ENCODE data around the gene POLR3B.
"Not testable (repeated sequence)": the region's sequence is repeated elsewhere in the genome, so short reads cannot be mapped to it uniquely, and the experiment has no call there.

POLR3B gene

DNA sequence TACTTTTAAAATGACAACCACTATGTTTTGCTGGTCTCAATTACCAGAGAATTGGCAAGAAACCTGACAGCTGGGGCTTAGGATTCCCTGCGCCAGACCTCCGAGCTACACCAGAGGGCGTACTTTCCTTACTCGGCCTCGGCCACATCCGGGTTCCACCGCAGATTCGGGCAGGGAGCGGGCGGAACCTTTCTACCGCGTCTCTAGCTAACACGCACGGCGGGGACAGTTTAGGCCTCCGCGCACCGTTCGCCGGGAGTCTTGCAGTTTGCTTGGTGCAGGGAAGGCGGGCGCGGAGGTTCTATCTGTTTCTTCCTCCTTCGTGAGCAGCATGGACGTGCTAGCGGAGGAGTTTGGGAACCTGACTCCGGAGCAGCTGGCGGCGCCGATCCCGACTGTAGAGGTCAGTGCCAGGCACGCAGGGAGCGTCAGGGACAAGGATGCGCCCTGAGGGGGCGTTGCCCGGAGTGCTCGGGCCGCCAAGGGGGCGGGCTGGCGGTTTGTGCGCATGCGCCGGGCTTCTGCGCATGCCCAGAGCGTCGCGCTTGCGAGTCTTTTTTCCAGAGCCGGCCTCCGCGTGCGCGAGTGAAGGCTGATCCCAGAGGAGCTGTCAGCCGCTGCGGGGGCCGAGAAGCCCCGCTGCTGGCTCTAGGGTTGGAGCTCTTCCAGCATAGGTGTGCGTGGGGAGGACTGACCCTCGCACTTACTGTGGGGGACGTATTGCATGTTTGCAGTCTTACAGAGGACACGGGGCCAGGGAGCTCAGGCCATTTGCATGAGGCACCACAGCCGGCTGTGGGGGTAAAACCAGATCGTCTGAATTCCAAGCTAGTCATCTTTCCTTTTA is at the start of gene POLR3B:
POLR3B (plus strand) TSS at position 200 of the 847 bp plus-strand sequence; CDS start at position 332, 132 bp downstream.
- DNase-seq: peak; percentile 94

DNA sequence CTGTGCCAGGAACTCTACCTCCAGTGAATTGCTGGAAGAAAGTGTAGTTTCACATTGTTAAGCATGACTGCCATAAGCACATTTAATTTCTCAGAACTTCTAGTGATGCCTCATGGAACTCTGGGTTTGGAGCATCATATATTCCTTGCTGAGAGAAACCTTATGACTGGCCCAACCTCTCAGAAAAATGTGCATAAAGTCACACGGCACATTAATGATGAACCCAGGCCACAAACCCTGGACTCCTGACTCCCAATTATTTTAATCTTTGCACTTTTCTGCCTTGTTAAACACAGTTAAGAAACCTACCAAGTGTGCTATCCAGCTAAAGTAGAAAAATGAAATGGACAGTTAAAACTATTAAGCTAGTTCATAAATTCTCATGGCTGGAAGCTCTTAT is 49.4 kb upstream of the POLR3B start:
- no peak for DNase-seq

DNA sequence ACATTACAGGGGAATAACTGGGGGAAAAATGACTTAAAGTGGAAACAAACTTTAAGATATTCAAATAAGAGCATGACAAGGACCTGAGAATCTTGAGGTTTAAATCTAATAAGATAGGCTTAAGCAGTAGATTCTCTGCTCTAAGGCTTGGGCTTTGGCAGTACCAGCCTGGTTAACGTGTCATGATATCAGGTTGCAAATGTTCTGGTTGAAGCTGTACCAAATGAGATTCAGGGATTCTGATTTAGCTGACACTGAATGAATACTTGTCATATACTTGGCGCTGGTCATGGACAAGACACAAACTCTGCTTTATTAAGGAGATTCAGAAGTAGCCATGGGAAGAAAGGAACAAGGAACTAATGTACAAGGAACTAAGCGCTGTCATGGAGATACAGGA is 48.9 kb upstream of the POLR3B start:
- DNase-seq: no peak

DNA sequence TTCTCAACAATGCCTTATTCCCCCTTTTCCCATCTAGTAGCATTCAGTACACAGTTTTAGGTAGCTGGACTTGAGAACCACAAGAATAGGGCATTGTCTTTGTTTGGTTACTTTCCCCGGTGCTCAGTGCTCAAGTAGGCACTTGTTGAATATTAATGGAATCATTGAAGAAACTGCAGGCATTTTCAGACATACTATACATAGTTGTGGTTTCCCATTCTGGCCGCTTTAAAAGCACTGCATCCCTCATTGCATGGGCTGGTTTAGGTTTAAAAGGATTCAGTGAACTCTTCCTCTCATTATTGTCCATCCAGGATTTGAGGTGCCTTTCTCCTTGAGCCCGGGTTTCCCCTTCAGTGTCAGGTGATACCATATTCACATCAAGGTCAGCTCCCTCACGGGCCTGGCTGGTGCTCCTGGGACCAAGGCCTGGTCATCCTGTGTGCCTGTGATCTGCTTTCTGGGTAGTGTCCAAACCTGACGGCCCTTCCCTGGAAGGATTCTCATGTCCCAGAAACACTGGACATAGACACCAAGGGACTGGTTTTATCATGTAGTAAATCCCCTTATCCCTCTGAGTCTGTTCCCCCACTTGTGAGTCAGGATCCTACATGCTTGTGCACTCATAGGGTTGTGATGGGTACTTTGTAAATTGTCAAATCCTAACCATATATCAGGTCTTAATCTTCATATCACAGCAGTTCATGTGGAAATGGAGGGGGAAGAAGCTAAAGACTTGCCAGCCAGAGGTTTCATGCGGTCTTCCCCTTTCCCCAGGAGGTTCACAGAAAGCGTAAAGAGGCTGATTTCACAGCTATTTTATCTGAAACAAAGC is 47.7 kb upstream of the POLR3B start:
- no peak for DNase-seq

DNA sequence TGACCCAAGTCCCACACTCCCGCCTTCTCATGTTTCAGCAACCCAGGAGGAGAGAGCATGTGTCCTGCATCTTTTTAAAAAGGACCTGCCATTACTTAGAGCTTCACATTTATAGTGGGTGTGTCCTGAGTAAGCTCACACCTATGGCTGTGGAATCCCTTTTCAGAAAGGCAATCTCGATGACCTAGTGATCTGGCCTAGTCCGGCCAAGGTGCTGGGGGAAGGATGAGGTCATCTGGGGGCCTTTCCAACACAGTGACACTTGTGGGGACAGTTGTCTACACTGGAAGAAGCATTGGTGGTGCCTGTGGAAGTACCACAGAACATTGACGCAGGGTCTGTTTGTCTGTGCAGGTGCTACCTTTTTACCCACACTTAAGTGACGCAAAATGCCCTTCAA is 46.9 kb upstream of the POLR3B start:
- no peak for DNase-seq

DNA sequence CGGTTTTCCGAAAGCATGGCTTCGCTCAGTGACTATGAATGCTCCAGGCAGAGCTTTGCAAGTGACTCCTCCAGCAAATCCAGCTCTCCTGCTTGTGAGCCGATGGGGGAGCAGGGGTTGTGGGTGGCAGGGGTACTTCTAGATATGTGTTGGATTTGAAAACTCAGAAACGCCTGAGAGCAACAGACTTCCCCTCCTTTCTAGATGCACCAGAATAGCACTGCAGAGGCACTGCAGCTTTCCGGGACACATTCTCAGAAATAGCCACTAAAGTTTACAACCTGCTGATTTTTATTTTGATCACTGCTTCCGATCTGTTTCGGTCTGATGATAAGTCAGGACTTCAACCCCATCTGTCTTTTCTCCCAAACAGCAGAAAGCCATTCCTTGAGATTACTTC is 46.4 kb upstream of the POLR3B start:
- DNase-seq: no peak

DNA sequence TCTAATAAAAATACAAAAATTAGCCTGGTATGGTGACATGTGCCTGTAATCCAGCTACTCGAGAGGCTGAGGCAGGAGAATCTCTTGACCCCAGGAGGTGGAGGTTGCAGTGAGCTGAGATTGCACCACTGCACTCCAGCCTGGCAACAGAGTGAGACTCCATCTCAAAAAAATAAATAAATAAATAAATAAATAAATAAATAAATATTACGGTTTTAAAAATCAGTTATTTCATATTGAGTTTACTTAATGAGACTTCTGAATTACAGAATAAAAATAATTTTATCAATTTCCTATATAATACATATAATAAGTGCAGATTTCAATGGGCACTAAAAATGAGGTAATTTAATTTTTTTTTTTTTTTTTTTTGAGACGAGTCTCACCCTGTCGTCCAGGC is 44.1 kb upstream of the POLR3B start:
- DNase-seq: not testable (repeated sequence)

DNA sequence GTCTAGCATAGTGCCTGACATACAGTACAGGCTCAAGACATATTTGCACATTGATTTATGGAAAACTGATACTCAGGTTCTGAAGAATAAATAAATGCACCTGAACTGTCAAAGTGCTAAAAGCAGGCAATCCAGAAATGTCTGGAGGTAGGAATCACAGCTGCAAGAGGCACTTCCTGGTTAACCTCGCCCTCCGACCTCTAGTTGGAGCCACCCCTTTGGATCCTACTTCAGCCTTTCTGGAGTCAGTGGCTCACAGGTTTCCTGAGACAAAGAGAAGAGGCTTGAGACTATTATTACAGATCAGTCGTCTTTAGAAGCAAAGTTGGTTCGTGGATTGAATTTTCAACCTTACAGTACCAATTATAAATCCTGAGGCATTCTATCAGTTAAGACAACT is 42.0 kb upstream of the POLR3B start:
- DNase-seq: no peak

DNA sequence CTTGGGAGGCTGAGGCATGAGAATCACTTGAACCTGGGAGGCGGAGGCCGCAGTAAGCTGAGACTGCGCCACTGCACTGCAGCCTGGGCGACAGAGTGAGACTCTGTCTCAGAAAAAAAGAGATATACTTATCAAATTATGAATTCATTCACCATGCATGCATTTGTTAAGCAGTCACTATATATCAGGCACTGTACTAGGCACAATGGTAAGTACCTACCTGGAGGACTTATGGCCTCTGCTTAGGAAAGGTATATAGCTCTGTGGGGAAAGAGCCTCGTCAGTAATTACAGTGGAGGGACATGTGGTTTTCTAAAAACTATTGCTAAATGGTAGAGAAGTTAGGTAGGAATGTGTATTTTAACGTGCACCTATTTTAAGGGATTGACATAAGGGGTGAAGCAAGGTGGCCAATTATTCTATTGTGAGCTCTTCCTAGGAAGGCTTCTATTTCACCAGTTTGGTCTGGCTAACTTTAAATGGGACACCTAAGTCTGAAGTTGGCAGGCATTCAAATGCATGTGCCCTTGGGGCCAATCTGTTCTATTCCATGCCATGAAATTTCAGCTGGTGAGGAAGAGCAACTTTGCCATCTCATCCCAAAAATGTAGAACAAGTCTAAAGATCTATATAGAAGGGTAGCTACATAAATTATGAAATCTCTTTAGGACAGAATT is 40.0 kb upstream of the POLR3B start:
- DNase-seq: no peak

DNA sequence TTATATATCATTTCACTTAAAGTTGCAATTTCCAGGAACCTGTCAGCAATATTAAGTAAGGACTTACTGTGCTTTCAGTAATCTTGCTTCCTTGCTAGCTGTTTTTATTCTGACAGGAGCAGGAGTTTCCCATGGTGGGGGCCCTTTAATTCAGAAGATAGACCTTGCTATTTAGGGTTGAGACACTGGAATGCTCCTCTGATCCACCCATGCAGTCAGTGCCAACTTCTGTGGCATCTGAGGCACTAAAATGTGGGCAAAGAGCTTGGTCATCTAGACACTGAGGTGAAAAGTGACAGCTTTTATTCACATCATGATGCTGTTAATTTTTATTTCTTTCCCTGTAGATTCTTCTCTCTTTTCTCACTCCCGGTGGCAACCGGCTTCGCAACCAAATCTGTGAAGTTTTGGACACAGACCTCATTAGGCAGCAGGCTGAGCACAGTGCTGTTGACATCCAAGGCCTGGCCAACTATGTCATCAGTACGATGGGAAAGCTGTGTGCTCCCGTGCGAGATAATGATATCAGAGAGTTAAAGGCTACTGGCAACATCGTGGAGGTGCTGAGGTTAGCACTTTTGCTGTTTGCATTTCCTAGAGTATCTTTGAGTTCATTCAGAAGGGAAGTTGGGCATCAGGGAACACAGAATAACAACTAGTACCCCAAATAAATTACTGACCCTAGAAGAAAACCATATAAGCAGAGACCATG is 36.3 kb upstream of the POLR3B start:
- DNase-seq: no peak

DNA sequence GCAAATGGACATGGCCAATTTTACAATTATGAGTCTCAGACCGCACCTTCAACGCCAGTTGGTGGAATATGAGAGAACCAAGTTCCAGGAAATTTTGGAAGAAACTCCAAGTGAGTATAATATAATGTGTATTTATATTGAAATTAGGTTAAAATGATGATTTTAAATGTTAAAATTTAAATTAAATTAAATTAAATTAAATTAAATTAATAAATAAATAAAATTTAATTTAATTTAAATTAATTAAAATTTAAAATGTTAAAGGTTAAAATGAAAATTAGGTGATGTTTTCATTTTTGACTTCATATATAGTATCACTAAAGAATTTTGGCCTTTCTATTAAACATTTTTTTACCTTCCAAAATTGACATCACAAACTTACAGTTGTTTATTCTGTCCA is 34.0 kb upstream of the POLR3B start:
- DNase-seq: no peak

DNA sequence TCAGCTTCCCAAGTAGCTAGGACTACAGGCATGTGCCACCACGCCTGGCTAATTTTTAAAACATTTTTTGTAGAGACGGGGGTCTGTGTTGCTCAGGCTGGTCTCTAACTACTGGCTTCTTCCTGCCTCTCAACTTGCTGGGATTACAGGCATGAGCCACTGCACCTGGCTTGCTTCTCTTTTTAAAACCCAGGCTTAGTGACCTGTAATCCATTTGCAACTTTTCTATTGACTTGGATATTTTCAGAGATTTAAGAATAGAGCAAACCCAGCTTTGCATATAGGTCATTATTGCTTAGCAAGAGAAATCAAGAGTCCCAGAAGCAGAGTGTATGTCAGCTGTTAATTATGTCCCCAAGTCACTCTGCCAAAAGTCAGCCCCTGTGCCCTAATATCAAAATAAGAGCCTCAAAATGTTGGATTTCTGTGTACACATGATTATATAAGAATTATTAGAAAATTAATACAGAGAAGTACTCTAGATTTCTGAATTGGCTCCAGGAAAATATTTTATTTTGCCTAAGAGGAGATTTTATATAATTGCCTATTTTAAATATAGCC is 30.2 kb upstream of the POLR3B start:
- DNase-seq: no peak

DNA sequence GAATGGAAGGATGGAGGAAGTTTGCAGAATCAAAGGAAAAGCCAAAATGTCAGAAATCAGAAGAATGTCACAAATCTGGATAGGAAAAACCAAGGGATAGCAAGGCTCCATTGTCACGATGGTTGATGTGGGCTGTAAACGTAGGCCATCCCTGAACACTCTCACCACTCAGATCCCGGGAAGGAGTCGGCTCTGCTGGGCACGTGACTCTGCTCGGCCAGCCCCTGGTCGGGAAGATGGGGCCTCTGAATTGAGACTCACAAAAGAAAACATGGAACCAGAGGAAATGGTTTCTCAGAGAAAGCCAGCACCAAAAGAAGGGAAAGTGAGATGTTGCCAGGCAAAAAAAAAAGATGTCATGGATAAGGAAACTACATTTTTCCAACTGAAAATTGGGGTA is 28.8 kb upstream of the POLR3B start:
- no peak for DNase-seq

DNA sequence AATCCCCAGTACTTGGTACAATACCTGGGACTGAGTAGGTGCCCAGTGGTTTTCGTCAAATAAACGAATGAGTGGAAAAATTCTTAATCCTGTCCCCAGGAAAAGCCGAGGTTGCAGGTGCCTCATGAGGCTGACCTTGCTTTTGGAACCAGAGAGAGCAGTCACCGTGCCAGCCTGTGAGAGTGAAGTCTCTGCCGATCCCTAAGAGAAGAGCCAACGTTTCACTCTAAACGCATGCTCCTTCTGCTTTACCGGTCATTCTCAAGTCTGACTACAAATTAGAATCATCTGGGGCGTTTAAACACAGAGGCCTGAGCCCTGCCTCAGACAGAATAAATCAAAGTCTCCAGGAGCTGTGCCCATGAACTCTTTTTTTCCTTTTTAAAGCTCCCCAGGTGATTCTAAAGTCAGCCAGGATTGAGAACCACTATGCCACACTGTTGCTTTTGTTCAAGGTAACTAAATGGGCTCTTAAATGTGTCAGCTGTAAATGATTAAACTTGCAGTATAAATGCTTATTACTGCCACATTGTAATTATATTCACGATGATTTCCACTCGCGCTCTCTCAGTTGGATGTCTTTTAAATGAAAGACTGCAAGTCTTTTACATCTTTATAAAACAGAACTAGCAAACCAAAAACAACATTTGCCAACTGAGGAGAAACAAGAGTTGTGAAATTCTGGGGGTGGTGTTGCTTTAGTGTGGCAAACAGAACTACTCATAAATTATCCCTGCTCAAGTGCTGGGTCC is 28.1 kb upstream of the POLR3B start:
- peak; percentile 64 for DNase-seq

DNA sequence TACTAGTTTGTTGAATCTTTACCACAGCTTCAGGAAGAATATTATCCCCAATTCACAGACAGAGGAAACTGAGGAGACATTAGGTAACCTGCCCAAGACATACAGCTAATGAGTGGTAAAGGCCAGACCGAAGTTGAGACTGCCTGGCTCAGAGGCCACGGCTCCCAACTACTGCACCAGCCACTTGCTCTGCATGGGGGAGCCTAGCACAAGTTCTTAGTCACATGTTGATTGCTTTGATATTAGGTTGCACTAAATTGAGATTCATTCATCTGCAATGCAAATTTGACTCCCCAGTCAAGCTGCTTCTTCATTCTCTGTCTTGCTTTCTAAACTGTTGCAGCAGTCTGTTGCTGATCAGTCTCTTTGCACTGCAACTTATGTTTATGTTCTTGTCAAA is 25.9 kb upstream of the POLR3B start:
- no peak for DNase-seq

DNA sequence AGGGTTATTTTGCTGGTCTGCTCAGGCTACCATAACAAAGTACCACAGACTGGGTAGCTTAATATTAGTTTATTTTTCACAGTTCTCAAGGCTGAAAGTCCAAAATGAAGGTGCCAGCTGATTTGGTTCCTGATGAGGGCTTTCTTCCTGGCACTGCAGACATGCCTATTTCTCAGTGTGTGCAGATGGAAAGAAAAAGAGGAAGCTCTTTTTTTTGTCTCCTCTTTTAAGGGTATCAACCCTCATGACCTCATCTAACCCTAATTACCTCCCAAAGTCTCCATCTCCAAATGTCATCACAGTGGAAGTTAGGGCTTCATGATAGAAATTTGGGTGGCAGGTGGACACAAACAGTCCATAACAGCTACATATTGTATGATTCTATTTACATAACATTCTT is 25.0 kb upstream of the POLR3B start:
- peak; percentile 24 for DNase-seq

DNA sequence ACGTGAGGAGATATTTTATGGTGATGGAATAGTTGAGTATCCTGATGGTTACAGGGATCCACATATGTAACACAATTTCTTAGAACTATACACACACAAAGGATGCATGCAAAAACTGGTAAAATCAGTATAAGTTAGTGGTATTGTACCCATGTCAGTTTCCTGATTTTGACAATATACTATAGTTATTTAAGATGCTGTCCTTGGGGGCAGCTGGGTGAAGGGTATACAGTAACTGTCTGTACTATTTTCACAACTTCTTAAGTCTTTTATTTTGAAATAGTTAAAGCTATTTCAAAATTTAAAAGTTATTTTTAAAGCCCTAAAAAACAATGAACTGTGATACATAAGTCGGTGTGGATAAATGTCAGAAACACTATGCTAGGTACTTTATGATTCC is 24.5 kb upstream of the POLR3B start:
- no peak for DNase-seq

DNA sequence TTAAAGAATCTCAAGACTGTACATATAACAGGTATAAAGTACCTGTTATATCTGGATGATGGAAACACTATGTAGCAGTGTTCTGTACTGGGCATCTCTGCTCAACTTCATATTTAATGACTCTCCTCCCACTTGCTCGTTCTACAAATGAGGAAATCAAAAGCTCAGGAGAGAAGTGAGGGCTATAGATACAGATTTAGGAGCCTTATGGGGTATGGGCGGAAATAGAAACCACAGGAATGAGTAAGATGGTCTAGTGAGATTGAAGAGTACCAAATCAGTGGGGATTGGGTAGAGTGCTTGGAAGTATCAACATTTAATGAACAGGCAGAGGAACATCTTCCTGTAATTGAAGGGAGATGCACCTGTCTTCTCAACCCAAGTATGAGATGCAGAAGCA is 23.8 kb upstream of the POLR3B start:
- DNase-seq: peak; percentile 7

DNA sequence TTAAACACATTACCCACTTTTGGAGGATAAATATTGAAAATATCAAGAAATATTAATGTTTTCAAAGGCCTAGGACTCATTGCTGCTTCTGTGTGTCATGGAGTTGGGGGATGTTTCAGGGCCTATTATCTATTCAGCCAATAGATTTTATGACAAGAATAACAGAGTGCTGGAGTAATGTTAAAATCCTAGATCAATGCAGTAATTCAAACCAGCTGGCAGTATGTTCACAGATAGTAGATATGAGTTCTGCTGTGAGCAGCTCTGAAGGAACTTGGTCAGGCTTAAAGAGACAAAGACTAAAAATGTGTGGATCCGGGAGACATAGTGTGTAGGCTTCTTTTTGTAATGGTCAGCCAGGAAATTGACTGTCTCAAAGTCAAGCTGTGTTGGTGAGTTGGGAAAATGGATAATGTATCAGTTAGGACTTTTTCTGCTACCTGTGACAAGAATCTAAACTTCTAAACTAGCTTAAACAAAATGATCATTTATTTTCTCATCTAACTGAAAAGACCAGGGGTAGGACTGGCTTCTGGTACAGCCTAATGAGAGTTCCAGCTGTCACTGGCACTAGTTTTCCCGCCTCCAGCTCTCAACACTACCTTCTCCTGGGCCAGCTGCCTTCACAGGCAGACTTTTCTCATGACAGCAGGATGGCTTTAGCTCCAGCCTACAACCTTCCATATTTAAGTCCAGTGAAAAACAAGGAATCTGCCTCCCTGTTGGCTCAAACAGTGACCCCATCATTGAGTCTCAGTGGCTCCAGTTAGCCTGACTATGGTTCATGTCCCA is 16.3 kb upstream of the POLR3B start:
- DNase-seq: no peak

DNA sequence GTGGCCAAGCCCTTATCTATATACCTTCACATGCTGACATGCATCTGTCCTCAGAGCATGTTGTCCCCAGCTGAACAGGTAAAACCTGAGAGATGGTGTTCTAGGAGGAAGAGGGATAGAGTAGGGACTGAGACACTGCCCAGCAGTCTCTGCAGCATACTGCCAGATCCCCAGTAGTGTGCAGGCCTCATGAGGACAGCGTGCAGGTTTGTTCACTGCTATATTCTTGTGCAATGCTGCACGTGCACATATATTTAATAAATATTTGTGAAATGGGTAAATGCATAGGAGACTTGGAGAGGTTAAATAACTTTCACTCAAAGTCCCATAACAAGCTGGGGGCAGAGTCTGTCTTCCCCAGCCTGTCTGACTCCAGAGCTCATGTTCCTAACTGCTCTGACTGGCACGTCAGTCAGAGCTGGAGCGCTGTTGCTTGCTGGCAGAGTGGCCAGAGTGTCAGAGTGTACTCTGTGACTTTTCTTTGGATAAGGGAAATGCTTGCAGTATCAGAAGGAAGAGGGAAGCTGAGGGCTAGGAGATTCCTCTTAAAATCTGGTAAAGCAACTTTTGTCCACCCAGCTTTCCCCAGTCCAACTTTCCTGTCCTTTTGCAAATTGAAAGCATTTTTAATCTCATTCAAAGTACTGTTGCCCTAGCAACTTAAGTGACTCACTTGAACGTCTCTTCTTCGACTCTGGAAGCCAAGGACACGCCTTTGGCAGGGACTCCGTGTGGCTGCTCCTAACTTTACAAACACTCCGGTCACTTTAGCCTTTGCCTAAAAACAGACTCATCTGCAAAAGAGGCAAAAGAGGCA is 14.9 kb upstream of the POLR3B start:
- no peak for DNase-seq
